Cardiac fibroblast (primary cell): ENCODE results near the gene OSBPL3.
A peak's percentile ranks its signal among the peaks of the same experiment; 100 is the strongest.

ENCODE experiments used
- DNase-seq, 2 donors: peaks; one replicate each; pipeline versions ENCODE4 v3.0.0 to v3.0.0-alpha.2; 2010; ENCODE audit warnings: low read depth in 2 of 2
- H3K4me3 ChIP-seq, 2 donors: replicated peaks in 1 of 2; 1 replicate in 1 of 2; 2 replicates in 1 of 2; pipeline ENCODE4 v1.5.1; 2011; ENCODE audit warnings: low read depth in 2 of 2, low read length in 2 of 2, mild to moderate bottlenecking in 2 of 2, moderate library complexity in 1 of 2
- TF ChIP-seq, protein P1 (sequence below): IDR thresholded peaks from one replicate; pipeline ENCODE4 v1.5.1; 2011; ENCODE audit warnings: low read depth, mild to moderate bottlenecking, low read length, inconsistent platforms

OSBPL3 gene

DNA sequence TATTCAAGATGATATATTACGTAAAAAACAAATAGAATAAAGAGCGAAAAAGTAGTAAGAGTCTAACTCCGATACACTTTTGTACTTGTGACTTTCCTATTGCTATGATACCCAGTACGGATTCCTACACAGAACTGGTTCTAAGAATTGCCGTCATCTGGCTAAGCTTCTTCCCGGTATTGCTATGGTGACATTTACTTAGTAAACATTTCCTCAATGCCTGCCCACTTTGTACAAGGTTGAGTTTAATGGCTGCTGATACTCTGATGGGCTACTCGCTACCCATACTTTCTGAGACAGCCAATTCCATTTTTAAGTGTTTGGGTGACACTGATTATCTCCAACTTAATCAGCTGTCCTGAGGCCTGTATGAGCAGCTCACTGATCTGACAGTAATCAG is 55.6 kb downstream of the OSBPL3 start:
- TF ChIP-seq, protein P1, sequence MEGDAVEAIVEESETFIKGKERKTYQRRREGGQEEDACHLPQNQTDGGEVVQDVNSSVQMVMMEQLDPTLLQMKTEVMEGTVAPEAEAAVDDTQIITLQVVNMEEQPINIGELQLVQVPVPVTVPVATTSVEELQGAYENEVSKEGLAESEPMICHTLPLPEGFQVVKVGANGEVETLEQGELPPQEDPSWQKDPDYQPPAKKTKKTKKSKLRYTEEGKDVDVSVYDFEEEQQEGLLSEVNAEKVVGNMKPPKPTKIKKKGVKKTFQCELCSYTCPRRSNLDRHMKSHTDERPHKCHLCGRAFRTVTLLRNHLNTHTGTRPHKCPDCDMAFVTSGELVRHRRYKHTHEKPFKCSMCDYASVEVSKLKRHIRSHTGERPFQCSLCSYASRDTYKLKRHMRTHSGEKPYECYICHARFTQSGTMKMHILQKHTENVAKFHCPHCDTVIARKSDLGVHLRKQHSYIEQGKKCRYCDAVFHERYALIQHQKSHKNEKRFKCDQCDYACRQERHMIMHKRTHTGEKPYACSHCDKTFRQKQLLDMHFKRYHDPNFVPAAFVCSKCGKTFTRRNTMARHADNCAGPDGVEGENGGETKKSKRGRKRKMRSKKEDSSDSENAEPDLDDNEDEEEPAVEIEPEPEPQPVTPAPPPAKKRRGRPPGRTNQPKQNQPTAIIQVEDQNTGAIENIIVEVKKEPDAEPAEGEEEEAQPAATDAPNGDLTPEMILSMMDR = no peak
- no peak overlapping the region for H3K4me3 ChIP-seq
- no peak for DNase-seq

DNA sequence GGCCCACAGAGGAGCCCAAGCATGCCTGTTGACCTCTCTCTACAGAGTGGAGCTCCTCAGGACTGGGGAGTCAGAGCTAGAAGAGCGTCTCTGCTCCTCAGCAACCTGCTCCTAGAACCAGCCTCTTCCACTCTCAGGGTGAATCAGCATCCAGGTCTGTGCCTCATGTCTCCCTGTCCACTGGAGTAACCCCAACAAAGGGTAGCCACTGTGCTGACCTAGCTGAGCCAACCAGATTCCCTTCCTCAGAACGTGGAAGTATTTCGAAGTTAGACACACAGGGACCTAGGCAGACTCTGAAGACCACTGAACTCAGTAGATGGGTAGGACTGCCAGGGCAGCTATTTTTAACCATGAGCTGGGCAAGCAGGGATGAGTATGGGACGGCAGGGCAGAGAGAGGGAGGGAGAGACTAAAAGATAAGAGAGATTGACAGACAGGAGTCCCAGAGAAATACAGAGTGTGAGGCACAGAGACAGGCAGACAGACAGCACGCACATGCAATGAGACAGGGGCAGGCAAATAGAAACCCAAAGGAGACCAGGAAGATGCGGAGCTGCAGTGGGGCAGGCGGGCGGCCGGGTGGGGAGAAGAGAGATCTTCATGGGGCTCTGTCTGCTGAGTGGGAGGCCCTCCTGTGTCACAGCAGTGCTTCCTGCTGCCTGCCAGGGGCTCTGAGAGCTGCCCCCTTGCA is 56.7 kb downstream of the OSBPL3 start:
- H3K4me3 ChIP-seq = no peak overlapping the region
- TF ChIP-seq, protein P1 = no peak
- no peak for DNase-seq

DNA sequence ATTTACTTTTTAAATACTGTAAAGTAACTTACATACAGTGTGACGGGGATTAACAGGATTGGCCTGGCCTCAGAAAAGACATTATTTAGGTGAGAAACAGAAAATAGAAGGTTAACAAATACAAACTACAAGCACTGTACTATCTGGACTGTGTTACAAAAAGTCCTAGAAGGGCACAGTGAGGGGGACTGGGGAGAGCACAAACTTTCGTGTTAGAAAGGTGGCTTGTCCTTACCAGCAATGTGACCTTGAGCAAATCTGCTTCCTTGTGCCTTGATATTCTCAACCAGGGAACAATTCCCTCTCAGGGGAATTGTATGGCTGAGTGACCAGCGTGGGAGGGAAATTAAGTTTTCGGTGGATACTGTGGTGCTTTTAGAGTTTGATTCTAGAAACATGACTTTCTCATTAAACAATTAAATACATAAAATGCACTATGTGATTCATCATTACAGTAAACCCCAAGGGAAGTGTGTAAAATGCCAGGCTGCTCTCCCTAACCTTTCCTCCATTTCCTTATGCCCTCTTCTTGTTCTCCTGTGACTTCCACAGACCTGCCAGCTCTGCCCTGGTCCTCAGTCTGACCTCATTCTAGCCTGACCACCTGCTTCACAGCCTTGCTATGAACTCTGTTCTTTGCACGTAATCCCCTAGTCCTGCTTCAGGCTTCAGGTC is 57.7 kb downstream of the OSBPL3 start:
- TF ChIP-seq, protein P1 = no peak
- DNase-seq = peak; percentile 25 to 70
- H3K4me3 ChIP-seq = no peak overlapping the region

DNA sequence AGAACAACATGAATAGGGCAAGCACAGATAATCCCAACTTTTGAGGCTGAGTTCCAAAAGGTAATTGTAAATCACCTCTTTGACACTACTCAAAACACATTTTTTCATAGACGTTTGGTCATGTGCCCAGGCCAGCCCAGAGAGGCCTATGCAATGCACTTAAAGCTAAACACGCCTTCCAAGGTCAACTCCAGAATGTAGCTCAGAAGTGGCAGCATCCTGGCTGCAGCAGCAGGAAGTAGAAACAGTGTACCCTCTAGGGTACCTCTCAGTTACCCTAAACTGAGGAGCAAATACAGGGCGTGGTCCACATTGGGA is 58.7 kb downstream of the OSBPL3 start:
- TF ChIP-seq, protein P1 = no peak
- H3K4me3 ChIP-seq = no peak overlapping the region
- no peak for DNase-seq

DNA sequence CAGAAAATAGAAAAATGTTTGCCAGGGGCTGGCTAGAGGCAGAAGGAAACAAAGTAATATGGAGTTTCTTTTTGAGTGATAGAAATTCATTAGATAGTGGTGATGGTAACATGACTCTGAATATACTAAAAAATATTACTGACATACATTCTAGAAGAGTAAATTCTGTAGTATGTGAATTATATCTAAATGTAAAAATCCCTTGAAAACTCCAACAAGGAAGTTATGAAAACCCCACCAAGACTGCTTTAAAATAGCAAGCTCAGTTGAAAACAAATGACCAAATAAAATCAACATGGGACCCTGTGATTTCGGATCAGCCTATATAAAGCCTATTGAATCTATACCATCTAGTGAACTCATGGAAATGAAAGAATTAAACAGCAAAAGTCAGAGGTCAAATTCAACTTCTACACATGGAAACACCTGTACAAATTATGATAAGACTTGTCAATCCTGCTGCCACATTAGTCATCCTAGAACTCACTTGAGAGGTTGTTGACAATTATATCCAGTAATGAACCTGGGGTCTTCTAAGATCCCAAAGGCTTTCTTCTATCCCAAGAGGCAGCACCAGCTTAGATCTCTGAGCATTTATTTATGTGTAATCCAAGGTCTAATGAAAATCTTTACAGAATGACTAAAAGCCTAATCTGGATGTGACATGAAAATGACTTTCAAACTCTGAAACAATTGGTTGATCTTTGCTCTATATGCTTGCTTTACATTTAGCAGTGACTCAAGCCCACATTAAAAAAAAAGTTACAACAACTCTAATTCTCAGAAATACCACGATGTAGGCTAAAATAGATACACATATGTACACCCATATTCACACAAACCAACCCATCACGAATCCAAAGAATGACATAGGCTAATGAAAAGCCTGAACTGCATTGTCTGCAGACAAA is 59.3 kb downstream of the OSBPL3 start:
- TF ChIP-seq, protein P1 = no peak
- H3K4me3 ChIP-seq = no peak overlapping the region
- no peak for DNase-seq

DNA sequence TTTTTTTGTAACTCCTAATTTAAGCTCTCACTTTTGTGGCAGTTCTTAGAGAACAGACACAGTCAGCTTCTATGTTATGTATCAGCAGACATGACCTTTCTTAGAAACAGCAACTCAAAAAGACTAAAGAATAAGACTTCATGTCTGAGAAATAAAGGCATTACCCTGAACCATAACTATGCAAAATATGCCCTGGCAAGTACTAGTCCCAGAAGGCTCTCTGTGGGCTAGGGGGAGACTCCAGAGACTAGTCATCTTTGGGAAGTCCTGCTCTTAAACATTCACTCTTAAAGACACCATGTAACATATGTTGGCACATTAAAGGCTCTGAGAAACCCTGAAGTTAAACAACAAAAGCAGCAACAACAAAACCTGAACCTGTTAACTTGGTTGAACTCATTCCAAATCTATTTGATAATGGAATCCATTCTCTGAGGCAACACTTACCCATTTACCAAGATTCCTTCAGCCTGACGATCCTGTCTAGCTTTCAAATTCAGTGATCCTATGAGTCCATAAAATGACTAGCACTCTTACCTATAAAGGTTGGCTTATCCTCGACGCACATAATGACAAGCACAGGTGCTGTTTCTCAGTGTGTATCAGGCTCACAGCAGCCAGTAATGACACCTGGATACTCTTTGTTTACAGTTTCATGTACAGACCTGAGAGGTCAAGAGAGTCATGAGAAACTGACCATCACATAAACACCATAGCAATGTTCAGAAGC is 62.3 kb downstream of the OSBPL3 start:
- H3K4me3 ChIP-seq = no peak overlapping the region
- peak; percentile 69 to 90 for DNase-seq
- TF ChIP-seq, protein P1 = no peak
